COLO668 (cell line): ENCODE results near the gene SYT14.
"Not testable (repeated sequence)": the region's sequence is repeated elsewhere in the genome, so short reads cannot be mapped to it uniquely, and the experiment has no call there.

Source experiments
- DNase-seq: peaks from one replicate; lab custom pipeline; 2025; ENCODE audit not compliant: unreplicated experiment; lab: John Stamatoyannopoulos, UW

SYT14 gene

GRCh38 chr1:210024996-210025395, 87.0 kb downstream of the SYT14 start:
- DNase-seq: no peak

GRCh38 chr1:210025870-210026269, 87.9 kb downstream of the SYT14 start:
- no peak for DNase-seq

- no peak for DNase-seq
Observed at GRCh38 chr1:210027994-210028393, 90.0 kb downstream of the SYT14 start.

DNA sequence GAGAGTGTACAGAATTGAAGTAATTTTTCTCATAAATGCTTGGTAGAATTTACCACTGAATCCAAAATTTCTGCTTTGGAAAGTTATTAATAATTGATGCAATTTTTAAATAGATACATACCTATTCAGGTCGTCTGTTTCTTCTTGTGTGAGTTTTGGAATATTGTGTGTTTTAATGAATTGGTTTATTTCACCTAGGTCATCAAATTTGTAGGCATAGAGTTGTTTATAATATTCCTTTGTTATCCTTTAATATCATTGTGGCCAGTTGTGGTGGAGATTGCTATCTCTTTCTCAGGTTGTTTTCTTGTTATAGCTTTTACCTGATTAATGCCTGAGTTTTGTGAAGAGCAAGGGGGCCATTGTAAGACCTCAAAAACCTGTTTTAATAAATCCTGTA, 93.5 kb downstream of the SYT14 start:
- no peak for DNase-seq

DNA sequence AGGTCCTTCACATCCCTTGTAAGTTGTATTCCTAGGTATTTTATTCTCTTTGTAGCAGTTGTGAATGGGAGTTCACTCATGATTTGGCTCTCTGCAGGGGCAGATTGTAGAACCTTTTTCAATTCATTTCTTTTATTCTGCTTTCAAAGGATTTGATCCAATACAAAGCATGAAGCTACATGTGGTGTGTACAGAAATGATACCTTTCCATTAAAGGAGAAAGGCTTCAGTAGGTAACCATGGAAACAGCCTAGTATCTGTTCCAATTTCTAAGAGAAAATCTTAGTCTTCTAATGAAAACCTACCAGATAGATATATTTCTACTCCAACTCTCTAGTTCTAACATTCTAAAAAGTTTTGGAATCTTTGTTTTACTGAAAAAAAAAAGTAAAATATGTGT, 105.0 kb downstream of the SYT14 start:
- no peak for DNase-seq

- DNase-seq: no peak
Observed at GRCh38 chr1:210049616-210050015, 111.6 kb downstream of the SYT14 start.

GRCh38 chr1:210050491-210050890, 112.5 kb downstream of the SYT14 start:
- DNase-seq: not testable (repeated sequence)

DNA sequence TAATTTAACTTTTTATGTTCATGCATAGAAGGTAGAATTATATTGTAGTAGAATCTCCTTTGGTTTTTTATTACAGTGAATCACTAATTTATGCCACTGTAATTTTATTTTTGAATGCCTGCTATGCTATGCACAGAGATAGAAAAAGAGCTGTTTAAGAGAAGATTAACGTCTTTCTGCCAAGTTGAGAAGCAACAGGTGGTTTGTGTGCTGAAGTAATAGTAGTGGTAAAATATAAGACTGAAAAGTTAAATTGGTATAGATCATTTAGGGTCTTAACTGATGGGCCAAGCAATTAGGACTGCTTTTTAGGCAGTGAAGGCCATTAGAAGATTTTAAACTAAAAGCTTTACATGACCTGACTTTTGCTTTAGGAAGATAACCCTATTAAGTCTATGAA, 115.1 kb downstream of the SYT14 start:
- DNase-seq: no peak

- DNase-seq: no peak
Observed at GRCh38 chr1:210057593-210057992, 119.6 kb downstream of the SYT14 start.

GRCh38 chr1:210061992-210062391, 124.0 kb downstream of the SYT14 start:
- DNase-seq: no peak

DNA sequence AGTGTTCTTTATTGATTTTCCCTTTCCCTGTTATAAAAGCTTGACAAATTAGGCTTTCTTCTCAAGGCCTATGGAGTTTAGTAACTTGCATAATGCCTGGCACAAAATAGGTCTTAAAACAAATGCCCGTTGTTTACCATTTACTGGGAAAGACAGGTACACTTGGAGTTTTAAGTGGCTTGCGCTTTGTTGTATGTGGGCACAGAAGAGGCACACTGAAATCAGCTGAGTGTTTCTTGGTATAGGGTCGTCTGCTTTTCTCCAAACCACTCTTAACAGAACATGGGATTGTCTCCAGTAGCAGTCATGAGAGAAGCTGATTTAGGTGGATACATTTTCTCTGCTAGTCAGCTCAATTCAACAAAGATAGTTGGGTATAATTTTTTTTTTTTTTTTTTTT, 132.5 kb downstream of the SYT14 start:
- no peak for DNase-seq

DNA sequence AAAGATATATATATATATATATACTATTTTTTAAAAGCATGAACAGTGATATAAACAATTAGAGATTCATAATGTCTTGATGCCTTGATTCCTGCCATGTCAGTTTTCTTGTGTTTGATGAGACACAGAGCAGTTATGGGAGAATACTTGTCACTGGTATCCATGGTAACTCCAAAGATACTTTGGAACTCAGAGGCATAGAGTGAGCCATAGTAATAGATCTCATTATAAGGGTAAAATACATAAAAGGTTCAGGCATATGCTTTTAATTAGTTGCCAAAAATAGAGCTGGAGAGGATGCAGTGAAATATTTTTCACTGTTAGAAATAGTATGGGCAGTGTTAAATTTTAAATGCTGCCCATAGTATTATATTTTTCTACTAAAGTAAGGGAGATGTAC, 134.1 kb downstream of the SYT14 start:
- DNase-seq: no peak

DNA sequence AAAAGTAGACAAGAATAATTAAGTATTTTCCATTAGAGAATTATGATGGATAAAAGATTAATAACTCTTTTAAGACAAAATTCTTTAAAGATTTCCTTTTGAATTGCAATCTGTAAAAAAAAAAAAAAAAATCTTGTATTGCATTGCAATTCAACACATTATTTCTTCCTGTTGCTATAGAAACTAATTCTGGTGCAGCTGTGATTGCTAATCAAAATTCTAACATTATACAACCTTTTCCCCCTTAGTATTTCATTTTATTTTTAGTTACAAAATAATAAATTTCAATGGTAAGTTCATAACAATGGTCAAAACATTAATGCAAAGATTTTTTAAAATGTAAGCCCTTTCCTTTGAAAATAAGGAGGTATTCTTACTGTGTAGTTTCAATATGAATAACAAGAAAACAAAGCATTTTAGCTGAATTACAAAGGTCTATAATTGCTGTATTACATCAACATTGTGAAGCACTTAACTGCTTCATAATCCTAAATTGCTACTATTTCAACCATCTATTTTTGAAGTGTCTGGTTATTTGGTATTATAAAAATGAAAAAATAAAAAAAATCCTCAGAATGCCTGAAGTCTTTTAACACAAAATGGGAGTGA, 135.0 kb downstream of the SYT14 start:
- DNase-seq: no peak

- DNase-seq: no peak
Observed at GRCh38 chr1:210074904-210075303, 136.9 kb downstream of the SYT14 start.

GRCh38 chr1:210076620-210077019, 138.6 kb downstream of the SYT14 start:
- no peak for DNase-seq

DNA sequence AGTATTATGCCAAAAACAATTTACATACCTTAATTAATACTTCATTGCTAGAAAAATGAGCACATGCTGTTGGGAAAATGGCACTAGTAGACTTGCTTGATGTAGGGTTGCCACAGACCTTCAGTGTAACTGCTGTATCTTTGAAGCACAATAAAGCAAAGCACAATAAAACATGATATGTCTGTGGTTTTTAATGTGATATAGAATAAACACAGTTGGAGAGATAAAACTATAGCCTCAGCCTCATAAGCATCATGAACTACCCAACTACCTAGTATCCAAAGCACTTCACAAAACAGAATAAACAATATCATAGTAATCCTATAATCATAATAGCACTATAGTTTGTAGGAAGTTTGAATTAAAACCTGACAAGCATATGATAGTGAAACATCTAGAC, 143.5 kb downstream of the SYT14 start:
- DNase-seq: no peak

GRCh38 chr1:210085359-210085758, 147.3 kb downstream of the SYT14 start:
- no peak for DNase-seq

DNA sequence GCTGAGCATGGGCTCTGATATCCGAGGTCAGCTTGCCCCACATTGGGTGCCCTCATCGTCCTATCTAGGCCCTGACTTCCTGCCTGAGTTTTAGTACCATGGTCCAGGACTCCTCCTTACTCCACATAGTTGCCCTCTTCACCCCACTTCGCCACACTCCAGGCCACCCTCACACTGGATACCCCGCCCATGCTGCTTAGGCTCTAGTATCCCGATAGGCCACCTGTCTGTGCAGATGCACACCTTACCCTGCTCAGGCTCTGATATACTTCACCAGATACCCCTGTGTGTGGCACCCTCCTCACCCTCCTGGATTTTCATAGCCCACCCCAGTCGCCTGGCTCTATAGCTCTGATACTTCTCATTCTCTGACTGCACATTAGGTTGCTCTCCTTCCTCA, 149.0 kb downstream of the SYT14 start:
- DNase-seq: no peak

DNA sequence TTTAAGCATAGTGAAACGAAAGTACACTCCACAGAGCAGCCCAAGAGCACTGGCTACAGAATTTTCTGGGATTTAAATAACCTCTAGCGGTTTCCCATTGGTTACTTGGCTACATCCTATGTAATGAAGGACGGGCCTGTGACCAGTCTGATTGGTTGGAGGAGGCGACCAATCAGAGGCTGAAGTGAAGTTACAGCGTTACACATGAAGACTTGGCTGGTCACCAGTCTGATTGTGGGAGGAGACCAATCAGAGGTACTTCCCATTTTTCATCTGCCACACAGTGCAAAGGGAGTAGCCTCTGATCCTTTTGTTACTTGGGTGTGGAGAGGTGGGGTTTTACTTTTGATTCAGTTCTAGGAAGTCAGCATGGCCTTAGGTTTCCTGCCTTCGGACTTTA, 151.8 kb downstream of the SYT14 start:
- DNase-seq: no peak

- no peak for DNase-seq
Observed at GRCh38 chr1:210092366-210092765, 154.3 kb downstream of the SYT14 start.

GRCh38 chr1:210093461-210093860, 155.4 kb downstream of the SYT14 start:
- DNase-seq: no peak

DNA sequence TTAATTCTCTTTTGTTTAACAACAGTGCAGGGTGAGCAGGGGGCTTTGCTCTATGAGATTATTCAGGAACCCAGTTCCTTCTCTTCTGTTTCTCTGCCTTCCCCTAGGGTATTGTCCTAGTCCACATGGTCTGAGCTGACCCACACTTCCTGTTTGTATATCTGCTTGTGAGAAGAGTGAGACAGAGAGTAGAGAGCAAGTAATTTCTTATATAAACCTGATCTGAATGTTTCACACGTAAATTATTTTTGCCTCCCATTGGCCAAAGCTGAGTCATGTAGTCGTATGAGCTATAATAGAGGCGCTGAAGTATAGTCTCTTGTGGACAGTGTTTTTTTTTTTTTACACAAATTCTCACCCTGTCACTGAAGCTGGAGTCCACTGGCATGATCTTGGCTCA, 160.3 kb downstream of the SYT14 start:
- no peak for DNase-seq

DNA sequence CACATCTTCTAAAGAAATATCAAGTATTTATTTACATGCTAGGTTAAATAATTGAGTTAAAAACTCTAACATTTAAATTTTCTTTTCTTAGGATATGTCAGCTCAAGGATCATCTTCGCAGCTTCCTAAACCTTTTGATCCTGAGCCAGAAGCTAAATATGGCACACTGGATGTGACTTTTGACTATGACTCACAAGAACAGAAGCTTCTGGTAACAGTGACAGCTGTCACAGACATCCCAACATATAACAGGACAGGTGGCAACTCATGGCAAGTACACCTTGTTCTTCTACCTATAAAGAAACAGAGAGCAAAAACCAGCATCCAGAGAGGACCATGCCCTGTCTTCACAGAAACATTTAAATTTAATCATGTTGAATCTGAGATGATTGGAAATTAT, 161.9 kb downstream of the SYT14 start:
- DNase-seq: no peak

DNA sequence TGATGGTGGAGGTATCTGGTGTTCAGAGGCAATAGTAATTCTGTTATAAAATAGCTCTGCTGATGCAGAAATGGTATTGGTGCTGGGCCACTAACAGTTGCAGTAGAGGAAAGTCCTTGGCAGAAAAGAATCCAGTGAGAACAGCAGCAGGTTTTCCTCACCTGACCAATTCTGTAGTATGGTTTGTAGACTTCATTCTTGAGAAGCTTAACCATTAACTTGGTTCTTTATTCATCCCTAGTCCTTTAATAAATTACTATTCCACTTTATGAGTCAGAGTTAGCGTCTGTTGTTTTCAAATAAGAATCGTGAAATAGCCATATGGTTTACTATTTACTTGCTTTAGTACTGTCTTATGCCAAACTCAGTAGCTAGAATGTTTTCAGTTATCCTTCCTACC, 166.1 kb downstream of the SYT14 start:
- no peak for DNase-seq
